PC-3 (cell line): ENCODE measurements around the gene IL11RA. TPM values are rescaled to one million over a fixed set of nuclear protein-coding genes. Genes with fewer than 3 reads are reported as not detected.

ENCODE experiments used
- ATAC-seq: fragments of 200-7000 bp; cut with Tn5 transposase; 2 replicates; pipeline ENCODE4 v1.9.1; 2020; ENCODE audit warnings: mild to moderate bottlenecking, moderate library complexity
- BruUV-seq: library from RNA; stranded (reverse); fragments of 400-500 nt; replicated peaks from 2 replicates; lab custom pipeline; 2021; lab: Mats Ljungman, UMichigan
- CTCF ChIA-PET: fragments of 300-600 bp; sonication (Branson Sonifier 250); formaldehyde crosslinking; loops from one replicate; lab custom pipeline; 2022; ENCODE audit warnings: antibody characterized with exemption; lab: Charles Lee
- POLR2A ChIA-PET: fragments of 300-600 bp; sonication (Branson Sonifier 250); formaldehyde crosslinking; loops from one replicate; lab custom pipeline; 2022; ENCODE audit warnings: antibody characterized with exemption; ENCODE audit not compliant: unreplicated experiment; lab: Charles Lee
- DNase-seq: peaks from one replicate; pipeline ENCODE4 v3.0.0-alpha.2; 2015
- H2AFZ ChIP-seq: fragments of 300-600 bp; sonication (generic); 2 replicates; pipeline ENCODE4 v1.6.0; 2016; ENCODE audit warnings: antibody characterized with exemption, low read length
- H3F3A ChIP-seq: fragments of 300-600 bp; sonication (generic); one replicate; pipeline ENCODE4 v1.6.0; 2017; ENCODE audit warnings: antibody characterized with exemption, low read length, control low read depth, mild to moderate bottlenecking; ENCODE audit not compliant: unreplicated experiment
- H3K27ac ChIP-seq: fragments of 300-600 bp; sonication (generic); 2 replicates; pipeline ENCODE4 v1.5.1; 2016; ENCODE audit warnings: mild to moderate bottlenecking, low read length
- H3K27me3 ChIP-seq: fragments of 300-600 bp; sonication (generic); 2 replicates; pipeline ENCODE4 v1.6.1; 2016; ENCODE audit warnings: low read length, mixed read lengths
- H3K36me3 ChIP-seq: fragments of 300-600 bp; sonication (generic); 2 replicates; pipeline ENCODE4 v1.6.1; 2016; ENCODE audit warnings: low read depth, mixed run types, low read length, mixed read lengths
- H3K4me1 ChIP-seq: fragments of 300-600 bp; sonication (generic); 2 replicates; pipeline ENCODE4 v1.5.1; 2016; ENCODE audit warnings: low read length; ENCODE audit not compliant: insufficient read depth
- H3K4me2 ChIP-seq: fragments of 300-600 bp; sonication (generic); 2 replicates; pipeline ENCODE4 v1.6.0; 2016; ENCODE audit warnings: low read length
- H3K4me3 ChIP-seq: fragments of 300-600 bp; sonication (generic); 2 replicates; pipeline ENCODE4 v1.5.1; 2016; ENCODE audit warnings: mild to moderate bottlenecking, low read length, mixed read lengths
- H3K79me2 ChIP-seq: fragments of 300-600 bp; sonication (generic); 2 replicates; pipeline ENCODE4 v1.6.1; 2017; ENCODE audit warnings: low read length, mixed read lengths
- H3K9ac ChIP-seq: fragments of 300-600 bp; sonication (generic); 2 replicates; pipeline ENCODE4 v1.6.0; 2016; ENCODE audit warnings: mild to moderate bottlenecking, low read length
- H3K9me2 ChIP-seq: fragments of 300-600 bp; sonication (generic); replicated peaks from 2 replicates; pipeline ENCODE4 v1.6.1; 2016; ENCODE audit warnings: mixed run types, low read length, mixed read lengths
- H3K9me3 ChIP-seq: fragments of 300-600 bp; sonication (generic); 2 replicates; pipeline ENCODE4 v1.6.1; 2016; ENCODE audit warnings: low read length, mixed read lengths
- H4K20me1 ChIP-seq: fragments of 300-600 bp; sonication (generic); 2 replicates; pipeline ENCODE4 v1.6.1; 2016; ENCODE audit warnings: low read length, mixed read lengths
- EZH2 ChIP-seq: fragments of 300-600 bp; sonication (generic); IDR thresholded peaks from one replicate; pipeline ENCODE4 v1.6.1; 2017; ENCODE audit warnings: antibody characterized with exemption, mild to moderate bottlenecking, low read length; ENCODE audit not compliant: unreplicated experiment
- EZH2phosphoT487 ChIP-seq: fragments of 300-600 bp; sonication (generic); IDR thresholded peaks from 2 replicates; pipeline ENCODE4 v1.6.1; 2018; ENCODE audit warnings: mild to moderate bottlenecking, antibody characterized with exemption, low read length, borderline replicate concordance
- intact Hi-C: fragments of 100-400 bp; cut with micrococcal nuclease; formaldehyde crosslinking; loops from 2 replicates; pipeline ENCODE4 v1.9.0; 2023
- total RNA-seq: library from RNA; depleted of rRNA; stranded (reverse); fragments of >200 nt; gene quantifications from 2 replicates; pipeline ENCODE4 v1.2.3, GENCODE V29; 2014
- TF ChIP-seq, protein P1 (sequence below): fragments of 300-600 bp; sonication (generic); conservative IDR thresholded peaks from 2 replicates; pipeline ENCODE4 v1.5.1; 2017; ENCODE audit warnings: antibody characterized with exemption, low read depth, mild to moderate bottlenecking, low read length

The IL11RA gene
- total RNA-seq, 1 experiment from 2014 or later: 8.3 TPM

DNA sequence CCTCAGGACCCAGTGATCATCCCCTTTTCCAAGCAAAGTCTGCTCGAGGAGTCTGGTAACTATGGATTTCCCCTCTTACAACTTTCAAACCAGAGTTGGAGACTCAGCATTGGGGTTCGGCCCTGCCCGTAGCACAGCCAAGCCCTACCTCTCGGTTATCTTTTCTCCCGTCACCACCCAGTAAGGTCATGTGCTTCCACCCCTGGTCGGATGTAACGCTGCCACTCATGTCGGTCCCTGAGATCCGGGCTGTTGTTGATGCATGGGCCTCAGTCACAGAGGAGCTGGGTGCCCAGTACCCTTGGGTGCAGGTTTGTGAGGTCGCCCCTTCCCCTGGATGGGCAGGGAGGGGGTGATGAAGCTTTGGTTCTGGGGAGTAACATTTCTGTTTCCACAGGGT, 4.3 kb upstream of the IL11RA start:
- DNase-seq: no peak
- H3F3A ChIP-seq: no peaks in the 10 kb centered on the region
- ChIA-PET CTCF (no interaction called here), POLR2A (no interaction called here)
- ATAC-seq: no peak
- no peaks in the 10 kb centered on the region for H3K9me3 ChIP-seq
- H3K36me3 ChIP-seq: no peaks in the 10 kb centered on the region
- H3K4me2 ChIP-seq: peak overlapping the region; percentile 92
- TF ChIP-seq EZH2phosphoT487 (no peak), EZH2 (no peak)
- TF ChIP-seq, protein P1, sequence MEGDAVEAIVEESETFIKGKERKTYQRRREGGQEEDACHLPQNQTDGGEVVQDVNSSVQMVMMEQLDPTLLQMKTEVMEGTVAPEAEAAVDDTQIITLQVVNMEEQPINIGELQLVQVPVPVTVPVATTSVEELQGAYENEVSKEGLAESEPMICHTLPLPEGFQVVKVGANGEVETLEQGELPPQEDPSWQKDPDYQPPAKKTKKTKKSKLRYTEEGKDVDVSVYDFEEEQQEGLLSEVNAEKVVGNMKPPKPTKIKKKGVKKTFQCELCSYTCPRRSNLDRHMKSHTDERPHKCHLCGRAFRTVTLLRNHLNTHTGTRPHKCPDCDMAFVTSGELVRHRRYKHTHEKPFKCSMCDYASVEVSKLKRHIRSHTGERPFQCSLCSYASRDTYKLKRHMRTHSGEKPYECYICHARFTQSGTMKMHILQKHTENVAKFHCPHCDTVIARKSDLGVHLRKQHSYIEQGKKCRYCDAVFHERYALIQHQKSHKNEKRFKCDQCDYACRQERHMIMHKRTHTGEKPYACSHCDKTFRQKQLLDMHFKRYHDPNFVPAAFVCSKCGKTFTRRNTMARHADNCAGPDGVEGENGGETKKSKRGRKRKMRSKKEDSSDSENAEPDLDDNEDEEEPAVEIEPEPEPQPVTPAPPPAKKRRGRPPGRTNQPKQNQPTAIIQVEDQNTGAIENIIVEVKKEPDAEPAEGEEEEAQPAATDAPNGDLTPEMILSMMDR: no peak
- H3K4me3 ChIP-seq: peak overlapping the region; percentile 81
- H3K27ac ChIP-seq: no peak overlapping the region
- H2AFZ ChIP-seq: no peak overlapping the region
- no peaks in the 10 kb centered on the region for H3K27me3 ChIP-seq
- intact Hi-C loops: no loop called here
- peaks cover 23% of the 10 kb centered on the region; the same call in 1 of the 2 replicates for H3K4me1 ChIP-seq
- no peaks in the 10 kb centered on the region for H4K20me1 ChIP-seq
- no peaks in the 10 kb centered on the region for H3K9me2 ChIP-seq
- H3K79me2 ChIP-seq: peaks cover 10% of the 10 kb centered on the region; the same call in 1 of the 2 replicates
- no peak overlapping the region for H3K9ac ChIP-seq
- BruUV-seq: no TSS peak

DNA sequence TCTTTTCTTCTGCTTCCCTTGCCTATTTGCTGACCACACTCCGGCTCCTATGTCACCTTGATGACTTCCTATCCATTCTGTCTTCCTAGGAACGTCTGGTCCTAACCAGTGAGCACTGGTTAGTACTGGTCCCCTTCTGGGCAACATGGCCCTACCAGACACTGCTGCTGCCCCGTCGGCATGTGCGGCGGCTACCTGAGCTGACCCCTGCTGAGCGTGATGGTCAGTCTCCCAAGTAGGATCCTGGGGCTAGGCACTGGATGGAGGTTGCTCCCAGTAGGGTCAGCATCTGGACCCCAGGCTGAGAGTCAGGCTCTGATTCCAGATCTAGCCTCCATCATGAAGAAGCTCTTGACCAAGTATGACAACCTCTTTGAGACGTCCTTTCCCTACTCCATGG, 3.3 kb upstream of the IL11RA start:
- intact Hi-C loops: no loop called here
- ATAC-seq (no peak), DNase-seq (no peak)
- Histone ChIP-seq H3K27ac (no peak overlapping the region), H3K36me3 (no peaks in the 10 kb centered on the region), H3K9ac (no peak overlapping the region), H3F3A (no peaks in the 10 kb centered on the region), H4K20me1 (no peaks in the 10 kb centered on the region), H3K4me1 (peaks cover 27% of the 10 kb centered on the region; the same call in 1 of the 2 replicates), H3K4me3 (no peak overlapping the region), H2AFZ (no peak overlapping the region), H3K27me3 (no peaks in the 10 kb centered on the region), H3K9me2 (no peaks in the 10 kb centered on the region), H3K79me2 (peaks cover 10% of the 10 kb centered on the region; the same call in 1 of the 2 replicates), H3K9me3 (no peaks in the 10 kb centered on the region), H3K4me2 (no peak overlapping the region)
- BruUV-seq: no TSS peak
- POLR2A ChIA-PET: interaction anchor here (0.6 kb wide), 1 partner anchor 457 kb away, joined by 3 read pairs; no protein-coding TSS in a partner anchor
- CTCF ChIA-PET: no interaction called here
- TF ChIP-seq EZH2: no peak
- TF ChIP-seq EZH2phosphoT487: no peak
- TF ChIP-seq, protein P1: no peak

DNA sequence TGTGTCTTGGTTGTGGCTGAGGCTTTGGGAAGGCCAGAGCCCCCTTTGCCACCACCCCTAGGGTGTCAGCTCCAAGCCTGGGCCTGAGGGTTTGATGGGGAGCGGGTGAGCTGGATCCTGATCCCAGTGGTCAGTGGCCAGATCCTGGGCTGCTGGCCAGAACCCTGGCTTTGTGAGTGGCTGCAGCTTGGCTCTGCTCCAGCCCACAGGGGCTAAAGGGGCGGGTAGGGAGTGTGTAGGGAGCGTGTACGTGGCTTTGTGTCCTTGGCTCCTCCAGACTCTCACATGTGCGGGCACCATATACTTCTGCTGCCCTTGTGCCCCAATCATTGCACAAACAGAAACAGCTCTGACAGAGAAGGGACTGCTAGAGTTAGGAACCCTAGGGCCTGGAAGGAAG, 1.2 kb upstream of the IL11RA start:
- intact Hi-C loops: no loop called here
- Histone ChIP-seq H3K9me2 (no peaks in the 10 kb centered on the region), H2AFZ (no peak overlapping the region), H3K79me2 (peaks cover 10% of the 10 kb centered on the region; the same call in 1 of the 2 replicates), H3F3A (no peaks in the 10 kb centered on the region), H4K20me1 (no peaks in the 10 kb centered on the region), H3K36me3 (no peaks in the 10 kb centered on the region), H3K27ac (no peak overlapping the region), H3K4me2 (no peak overlapping the region), H3K4me1 (peaks cover 27% of the 10 kb centered on the region; the same call in 1 of the 2 replicates), H3K4me3 (no peak overlapping the region), H3K9ac (no peak overlapping the region), H3K27me3 (no peaks in the 10 kb centered on the region), H3K9me3 (no peaks in the 10 kb centered on the region)
- POLR2A ChIA-PET: no interaction called here
- no peak for TF ChIP-seq EZH2phosphoT487
- no peak for TF ChIP-seq EZH2
- TF ChIP-seq, protein P1: no peak
- CTCF ChIA-PET: no interaction called here
- no TSS peak for BruUV-seq
- ATAC-seq: no peak
- no peak for DNase-seq
